MM.1S (cell line): ENCODE data around the gene CFAP45.

Experiments
- CTCF ChIP-seq: fragments of 300-600 bp; sonication (generic); IDR thresholded peaks from 2 replicates; pipeline ENCODE4 v1.5.1; 2016; ENCODE audit warnings: antibody characterized with exemption, low read length, mixed read lengths
- EZH2 ChIP-seq: fragments of 300-600 bp; sonication (generic); optimal IDR thresholded peaks from 2 replicates; pipeline ENCODE3; 2017; ENCODE audit warnings: low read depth, mild to moderate bottlenecking, antibody characterized with exemption, low read length, mixed read lengths

- TF ChIP-seq CTCF, result no peak
- no peak for TF ChIP-seq EZH2
These were observed 40.1 kb downstream of the CFAP45 start for GRCh38 chr1:159859767-159860322.
